Right renal pelvis (tissue), 4 donors: ENCODE measurements around the gene MINDY4. TPM values are rescaled to one million over a fixed set of nuclear protein-coding genes. Genes with fewer than 3 reads are reported as not detected.

ENCODE experiments used
- DNase-seq, 4 donors: peaks; one replicate each; pipeline ENCODE4 v3.0.0-alpha.2; 2013; ENCODE audit warnings: low read depth in 4 of 4, low spot score in 3 of 4, missing footprints in 1 of 4
- polyA plus RNA-seq, 4 donors: library from polyadenylated mRNA; unstranded; fragments of 120-200 nt; gene quantifications; one replicate each; pipeline ENCODE4 v1.2.1, GENCODE V29; 2013; ENCODE audit not compliant: insufficient read length in 4 of 4

The MINDY4 gene
- polyA plus RNA-seq, 4 donors, result 10.8 to 12.2 (median 11.1) TPM

DNA sequence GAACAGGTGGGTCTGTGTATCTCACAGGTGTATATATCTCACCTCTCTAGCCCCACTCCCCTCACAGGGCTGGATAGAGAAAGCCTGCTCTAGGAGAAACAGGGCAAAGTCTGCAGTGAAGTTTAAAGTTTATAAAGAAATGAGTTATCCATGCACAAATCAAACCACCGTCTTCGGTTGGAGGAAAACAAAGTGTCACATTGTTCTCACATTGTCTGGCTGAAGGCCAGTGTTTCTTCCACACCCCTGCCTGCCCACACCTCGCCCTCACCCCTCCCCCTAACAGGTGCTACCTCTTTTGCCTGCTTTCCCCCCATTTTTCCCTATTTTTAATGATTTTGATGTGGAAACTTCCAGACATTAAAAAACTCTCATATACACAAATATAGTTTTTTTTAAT, 166.2 kb downstream of the MINDY4 start:
- DNase-seq, result no peak

- DNase-seq, result peak; percentile 43 to 67 (median 58)
These were observed 167.5 kb downstream of the MINDY4 start for GRCh38 chr7:30938435-30939316.

- DNase-seq, result no peak
These were observed 170.5 kb downstream of the MINDY4 start for GRCh38 chr7:30941582-30942323.

Other genes with a start within 250 kb of the MINDY4 start
- 10 to 100 TPM; 76.7 to 86.5 (median 82.9) TPM for gene GARS1, start 176.5 kb upstream of the MINDY4 start, polyA plus RNA-seq
- under 1 TPM in 2 of 4 donors, not detected in 2; 0.09 to 0.25 TPM for gene CRHR2, start 89.0 kb upstream of the MINDY4 start, polyA plus RNA-seq
- gene INMT, start 19.3 kb upstream of the MINDY4 start, polyA plus RNA-seq, result 1 to 10 TPM in 3 of 4 donors, under 1 TPM in 1; 0.93 to 2.8 (median 1.9) TPM
- 100 to 1,000 TPM; 173 to 238 (median 213) TPM for gene AQP1, start 140.4 kb downstream of the MINDY4 start, polyA plus RNA-seq
- under 1 TPM in 2 of 4 donors, not detected in 2; 0.32 to 0.37 TPM for gene GHRHR, start 192.5 kb downstream of the MINDY4 start, polyA plus RNA-seq